Chondrocyte (in vitro differentiated cells): Measurements from ENCODE around the gene AKAP12. TPM values are rescaled to one million over a fixed set of nuclear protein-coding genes. Genes with fewer than 3 reads are reported as not detected.

Source experiments
- DNase-seq: peaks from one replicate; pipeline ENCODE4 v3.0.0; 2021; ENCODE audit warnings: mixed read lengths, low spot score
- H3K27ac Mint-ChIP-seq: one replicate; pipeline ENCODE4 v1.8.0; 2021; ENCODE audit warnings: mild to moderate bottlenecking, moderate library complexity, mixed read lengths; ENCODE audit not compliant: unreplicated experiment
- H3K27me3 Mint-ChIP-seq: 2 replicates; pipeline ENCODE4 v1.8.0; 2021; ENCODE audit warnings: low read depth, mixed read lengths
- H3K36me3 Mint-ChIP-seq: 2 replicates; pipeline ENCODE4 v1.8.0; 2021; ENCODE audit warnings: low read depth, mixed read lengths
- H3K4me1 Mint-ChIP-seq: 2 replicates; pipeline ENCODE4 v1.8.0; 2021; ENCODE audit warnings: low read depth, mild to moderate bottlenecking, mixed read lengths
- H3K4me3 Mint-ChIP-seq: one replicate; pipeline ENCODE4 v1.8.0; 2021; ENCODE audit warnings: mild to moderate bottlenecking, moderate library complexity, mixed read lengths; ENCODE audit not compliant: unreplicated experiment
- H3K9me3 Mint-ChIP-seq: 2 replicates; pipeline ENCODE4 v1.8.0; 2021; ENCODE audit warnings: low read depth, mixed read lengths
- long read RNA-seq: library from polyadenylated mRNA; stranded (forward); transcript quantifications from one replicate; pipeline ENCODE4 v2.0.0, GENCODE V29; 2021
- total RNA-seq: library from RNA; stranded (reverse); gene quantifications from 3 replicates; pipeline ENCODE4 v1.2.1, GENCODE V29; 2021
- TF ChIP-seq, protein P1 (sequence below): fragments of 200-600 bp; sonication (generic); IDR thresholded peaks from 2 replicates; pipeline ENCODE4 v1.5.0; 2021; ENCODE audit warnings: antibody characterized with exemption, mild to moderate bottlenecking, moderate library complexity

AKAP12 gene
- total RNA-seq: 75.5 to 184 TPM (median 176 TPM) in 3 replicates
- long read RNA-seq, full-length matches to known transcripts: 73 of 125 reads
- long read RNA-seq, partial matches to known transcripts: 47 of 125 reads
- long read RNA-seq, other reads (novel, unspliced or antisense): 5 of 125 reads

DNA sequence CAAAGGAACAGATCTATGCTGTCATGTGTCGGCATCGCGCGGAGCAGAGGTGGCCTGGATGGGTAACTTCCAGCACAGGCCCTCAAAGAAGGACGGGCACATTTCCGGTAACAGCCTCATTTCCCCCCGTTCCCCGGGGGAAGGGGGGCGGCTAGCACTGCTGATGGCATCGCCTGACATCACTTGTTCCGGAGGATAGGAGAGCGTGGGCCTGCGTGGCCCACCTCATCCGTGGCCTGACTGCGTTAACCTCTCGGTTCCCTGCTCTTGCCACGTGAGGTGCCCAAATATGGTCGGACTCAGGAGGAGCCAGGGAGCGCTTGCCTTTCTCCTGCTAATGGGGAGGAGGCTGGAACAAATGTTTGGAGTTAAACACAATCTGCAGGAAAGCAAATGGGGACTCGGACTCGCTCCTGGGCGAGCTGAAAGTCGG, at the start of gene AKAP12:
Gene AKAP12 (plus strand): TSS at position 365 of the 433 bp plus-strand sequence. CDS start 596 bp downstream, outside the sequence.
- H3K4me1 Mint-ChIP-seq: peaks cover 39% of the 10 kb centered on the region
- TF ChIP-seq, protein P1, sequence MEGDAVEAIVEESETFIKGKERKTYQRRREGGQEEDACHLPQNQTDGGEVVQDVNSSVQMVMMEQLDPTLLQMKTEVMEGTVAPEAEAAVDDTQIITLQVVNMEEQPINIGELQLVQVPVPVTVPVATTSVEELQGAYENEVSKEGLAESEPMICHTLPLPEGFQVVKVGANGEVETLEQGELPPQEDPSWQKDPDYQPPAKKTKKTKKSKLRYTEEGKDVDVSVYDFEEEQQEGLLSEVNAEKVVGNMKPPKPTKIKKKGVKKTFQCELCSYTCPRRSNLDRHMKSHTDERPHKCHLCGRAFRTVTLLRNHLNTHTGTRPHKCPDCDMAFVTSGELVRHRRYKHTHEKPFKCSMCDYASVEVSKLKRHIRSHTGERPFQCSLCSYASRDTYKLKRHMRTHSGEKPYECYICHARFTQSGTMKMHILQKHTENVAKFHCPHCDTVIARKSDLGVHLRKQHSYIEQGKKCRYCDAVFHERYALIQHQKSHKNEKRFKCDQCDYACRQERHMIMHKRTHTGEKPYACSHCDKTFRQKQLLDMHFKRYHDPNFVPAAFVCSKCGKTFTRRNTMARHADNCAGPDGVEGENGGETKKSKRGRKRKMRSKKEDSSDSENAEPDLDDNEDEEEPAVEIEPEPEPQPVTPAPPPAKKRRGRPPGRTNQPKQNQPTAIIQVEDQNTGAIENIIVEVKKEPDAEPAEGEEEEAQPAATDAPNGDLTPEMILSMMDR: no peak
- H3K36me3 Mint-ChIP-seq: no peaks in the 10 kb centered on the region
- no peak for DNase-seq
- no peaks in the 10 kb centered on the region for H3K9me3 Mint-ChIP-seq
- peak within 1 kb of the TSS; percentile 94 for H3K4me3 Mint-ChIP-seq
- H3K27me3 Mint-ChIP-seq: no peaks in the 10 kb centered on the region
- H3K27ac Mint-ChIP-seq: peak within 1 kb of the TSS; percentile 92

GRCh38 chr6:151191527-151191926, 48.2 kb upstream of the AKAP12 start:
- no peak for DNase-seq
- Mint-ChIP-seq H3K36me3 (no peaks in the 10 kb centered on the region), H3K27ac (no peak overlapping the region), H3K27me3 (no peaks in the 10 kb centered on the region), H3K9me3 (peaks cover 6% of the 10 kb centered on the region), H3K4me3 (no peak overlapping the region), H3K4me1 (peaks cover 9% of the 10 kb centered on the region)
- TF ChIP-seq, protein P1: no peak

GRCh38 chr6:151196555-151196954, 43.2 kb upstream of the AKAP12 start:
- no peaks in the 10 kb centered on the region for H3K4me1 Mint-ChIP-seq
- no peaks in the 10 kb centered on the region for H3K27me3 Mint-ChIP-seq
- no peaks in the 10 kb centered on the region for H3K36me3 Mint-ChIP-seq

DNA sequence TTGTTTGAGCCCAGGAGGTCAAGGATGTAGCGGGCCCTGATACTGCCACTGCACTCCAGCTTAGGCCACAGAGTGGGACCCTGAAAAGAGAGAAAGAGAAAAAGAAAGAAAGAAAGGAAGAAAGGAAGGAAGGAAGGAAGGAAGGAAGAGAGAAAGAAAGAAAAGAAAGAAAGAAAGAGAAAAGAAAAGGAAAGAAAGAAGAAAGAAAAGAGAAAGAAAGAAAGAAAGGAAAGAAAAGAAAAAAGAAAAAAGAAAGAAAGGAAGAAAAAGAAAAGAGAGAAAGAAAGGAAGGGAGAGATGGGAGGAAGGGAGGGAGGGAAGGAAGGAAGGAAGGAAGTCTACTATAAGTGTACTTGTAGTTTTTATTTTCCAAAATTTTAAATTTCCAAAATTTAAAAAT, 42.2 kb upstream of the AKAP12 start:
- no peaks in the 10 kb centered on the region for H3K4me1 Mint-ChIP-seq
- H3K4me3 Mint-ChIP-seq: no peak overlapping the region
- peaks cover 6% of the 10 kb centered on the region for H3K9me3 Mint-ChIP-seq
- H3K27ac Mint-ChIP-seq: no peak overlapping the region
- no peak for DNase-seq
- no peaks in the 10 kb centered on the region for H3K27me3 Mint-ChIP-seq
- no peaks in the 10 kb centered on the region for H3K36me3 Mint-ChIP-seq
- TF ChIP-seq, protein P1: no peak

More at GRCh38 chr6:151196555-151196954, 43.2 kb upstream of the AKAP12 start:
- TF ChIP-seq, protein P1: no peak
- Mint-ChIP-seq H3K27ac (no peak overlapping the region), H3K9me3 (peaks cover 6% of the 10 kb centered on the region), H3K4me3 (no peak overlapping the region)
- no peak for DNase-seq

- H3K27ac Mint-ChIP-seq: no peak overlapping the region
- DNase-seq: no peak
- no peaks in the 10 kb centered on the region for H3K27me3 Mint-ChIP-seq
- no peaks in the 10 kb centered on the region for H3K36me3 Mint-ChIP-seq
- H3K4me3 Mint-ChIP-seq: no peak overlapping the region
- H3K4me1 Mint-ChIP-seq: no peaks in the 10 kb centered on the region
- H3K9me3 Mint-ChIP-seq: peaks cover 1% of the 10 kb centered on the region
- TF ChIP-seq, protein P1: no peak
Measured at GRCh38 chr6:151199991-151200390, 39.8 kb upstream of the AKAP12 start.
